Measurements from ENCODE around the gene VIPR2.
"Not testable (repeated sequence)": the region's sequence is repeated elsewhere in the genome, so short reads cannot be mapped to it uniquely, and the experiment has no call there.

The VIPR2 gene

GRCh38 chr7:159136846-159137245, 7.8 kb downstream of the VIPR2 start:
- no peak for DNase-seq

GRCh38 chr7:159136442-159136841, 8.2 kb downstream of the VIPR2 start:
- no peak for DNase-seq

- no peak for DNase-seq
Observed at GRCh38 chr7:159136013-159136412, 8.7 kb downstream of the VIPR2 start.

- not testable (repeated sequence) for DNase-seq
Observed at GRCh38 chr7:159132670-159133443, 11.8 kb downstream of the VIPR2 start.

DNA sequence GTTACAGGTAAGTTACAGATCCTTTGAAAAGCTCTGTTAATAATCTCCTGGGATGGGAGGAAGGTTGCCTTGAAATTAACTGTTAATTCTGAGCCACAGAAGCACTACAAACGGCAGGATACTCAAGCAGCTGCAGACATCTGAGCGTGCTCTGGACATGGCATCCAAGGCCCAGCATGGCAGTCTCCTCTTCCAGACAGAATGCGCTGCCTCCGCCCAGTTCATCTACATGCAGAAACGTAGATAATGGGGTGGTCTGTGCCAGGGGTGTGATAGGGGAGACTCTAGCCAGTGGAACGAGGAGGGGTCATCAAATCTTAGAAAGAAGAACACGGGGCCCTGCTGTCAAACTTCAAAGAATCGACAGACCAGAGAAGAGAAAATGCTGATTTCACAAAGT, 13.8 kb downstream of the VIPR2 start:
- DNase-seq, result no peak

DNA sequence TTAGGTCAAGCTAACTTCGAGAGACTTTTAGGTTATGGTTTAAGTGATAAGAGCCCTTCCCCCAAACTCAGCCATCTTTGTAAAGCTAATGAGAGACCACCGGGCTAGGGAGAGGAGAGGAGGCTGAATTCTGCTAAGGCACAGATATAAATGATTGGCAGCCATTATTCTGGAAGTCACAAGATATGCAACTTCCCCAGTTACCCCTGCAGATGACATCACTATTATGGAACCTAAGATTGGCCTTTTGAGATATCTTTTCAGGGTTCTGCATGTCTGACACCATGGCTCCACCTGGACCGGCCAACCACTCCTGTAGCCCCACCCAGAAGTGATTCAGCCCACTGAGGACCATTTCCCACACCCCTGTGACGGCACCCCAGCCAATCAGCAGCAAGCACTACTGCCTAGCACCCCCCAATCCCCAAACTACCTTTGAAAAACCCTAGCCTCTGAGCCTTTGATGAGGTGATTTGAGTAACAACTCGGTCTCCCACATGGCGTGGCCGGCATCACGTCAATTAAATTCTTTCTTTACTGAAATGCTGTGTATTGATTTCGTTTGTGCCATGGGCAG, 14.4 kb downstream of the VIPR2 start:
- DNase-seq, result no peak

- no peak for DNase-seq
Observed at GRCh38 chr7:159128767-159129166, 15.9 kb downstream of the VIPR2 start.

- no peak for DNase-seq
Observed at GRCh38 chr7:159127691-159128642, 16.7 kb downstream of the VIPR2 start.

GRCh38 chr7:159126311-159127260, 18.1 kb downstream of the VIPR2 start:
- DNase-seq, result no peak

- DNase-seq, result no peak
Observed at GRCh38 chr7:159125955-159126270, 18.8 kb downstream of the VIPR2 start.

GRCh38 chr7:159125104-159125954, 19.3 kb downstream of the VIPR2 start:
- no peak for DNase-seq

DNA sequence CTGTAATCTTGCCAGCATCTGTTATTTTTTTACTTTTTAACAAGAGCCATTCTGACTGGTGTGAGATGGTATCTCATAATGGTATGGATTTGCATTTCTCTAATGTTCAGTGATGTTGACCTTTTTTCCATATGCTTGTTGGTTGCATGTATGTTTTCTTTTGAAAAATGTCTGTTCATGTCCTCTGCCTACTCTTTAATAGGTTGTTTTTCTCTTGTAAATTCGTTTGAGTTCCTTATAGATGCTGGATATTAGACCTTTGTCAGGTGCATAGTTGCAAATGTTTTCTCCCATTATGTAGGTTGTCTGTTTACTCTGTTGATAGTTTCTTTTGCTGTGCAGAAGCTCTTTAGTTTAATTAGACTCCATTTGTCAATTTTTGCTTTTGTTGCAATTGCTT, 20.9 kb downstream of the VIPR2 start:
- not testable (repeated sequence) for DNase-seq

- DNase-seq, result not testable (repeated sequence)
Observed at GRCh38 chr7:159123294-159123693, 21.4 kb downstream of the VIPR2 start.

- DNase-seq, result no peak
Observed at GRCh38 chr7:159122276-159122675, 22.4 kb downstream of the VIPR2 start.

DNA sequence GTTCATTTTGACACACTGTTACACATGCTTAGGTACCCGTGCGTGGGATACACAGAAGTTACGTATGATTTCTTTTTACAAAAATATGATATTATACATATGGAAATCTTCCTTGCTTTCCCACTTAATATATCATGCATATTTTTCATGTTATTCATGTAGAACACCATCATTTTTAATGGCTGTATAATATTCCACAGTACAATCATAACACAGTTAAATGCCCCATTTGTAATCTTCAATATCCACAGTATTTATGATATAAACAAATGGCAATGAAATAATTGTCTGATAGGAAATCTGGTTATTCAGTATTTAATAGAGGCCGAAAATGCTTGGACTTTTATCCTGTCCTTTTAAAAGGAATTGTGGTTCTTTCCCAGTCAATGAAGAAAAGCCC, 23.2 kb downstream of the VIPR2 start:
- no peak for DNase-seq

GRCh38 chr7:159121068-159121467, 23.6 kb downstream of the VIPR2 start:
- DNase-seq, result no peak

- DNase-seq, result no peak
Observed at GRCh38 chr7:159120540-159120919, 24.1 kb downstream of the VIPR2 start.

DNA sequence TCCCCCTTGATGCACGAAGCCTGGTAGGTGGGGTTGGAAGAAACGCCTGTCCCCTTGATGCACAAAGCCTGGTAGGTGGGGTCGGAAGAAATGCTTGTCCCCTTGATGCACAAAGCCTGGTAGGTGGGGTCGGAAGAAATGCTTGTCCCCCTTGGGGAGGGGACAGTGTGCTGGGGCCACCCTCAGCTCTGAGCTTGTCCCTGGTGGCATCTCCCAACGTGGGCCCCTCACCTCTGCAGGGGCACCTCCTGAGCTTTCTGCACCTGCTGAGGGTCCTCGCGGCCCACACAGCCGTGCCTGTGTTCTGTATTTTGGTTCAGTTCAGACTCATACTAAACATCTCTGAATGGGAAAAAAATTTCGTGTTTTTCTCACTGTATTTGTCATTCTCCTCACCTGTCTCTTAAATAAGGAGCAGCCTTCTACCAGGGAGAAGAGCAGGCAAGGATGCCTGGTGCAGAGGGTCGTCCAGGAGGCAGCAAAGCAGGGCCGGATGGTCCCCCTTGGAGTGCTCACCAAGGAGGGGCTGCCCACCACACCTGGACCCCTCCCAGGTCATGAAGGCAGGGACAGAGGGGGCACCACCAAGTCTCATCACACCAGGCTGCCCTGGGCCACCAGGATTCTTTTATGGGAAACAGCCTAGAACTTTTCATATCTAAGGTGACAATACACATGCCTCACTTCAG, 24.7 kb downstream of the VIPR2 start:
- DNase-seq, result no peak

- no peak for DNase-seq
Observed at GRCh38 chr7:159119026-159119741, 25.5 kb downstream of the VIPR2 start.

GRCh38 chr7:159118623-159119022, 26.0 kb downstream of the VIPR2 start:
- no peak for DNase-seq

Data from NCI-H2081 (cell line).